ENCODE data around the gene AP2B1.

AP2B1 gene

DNA sequence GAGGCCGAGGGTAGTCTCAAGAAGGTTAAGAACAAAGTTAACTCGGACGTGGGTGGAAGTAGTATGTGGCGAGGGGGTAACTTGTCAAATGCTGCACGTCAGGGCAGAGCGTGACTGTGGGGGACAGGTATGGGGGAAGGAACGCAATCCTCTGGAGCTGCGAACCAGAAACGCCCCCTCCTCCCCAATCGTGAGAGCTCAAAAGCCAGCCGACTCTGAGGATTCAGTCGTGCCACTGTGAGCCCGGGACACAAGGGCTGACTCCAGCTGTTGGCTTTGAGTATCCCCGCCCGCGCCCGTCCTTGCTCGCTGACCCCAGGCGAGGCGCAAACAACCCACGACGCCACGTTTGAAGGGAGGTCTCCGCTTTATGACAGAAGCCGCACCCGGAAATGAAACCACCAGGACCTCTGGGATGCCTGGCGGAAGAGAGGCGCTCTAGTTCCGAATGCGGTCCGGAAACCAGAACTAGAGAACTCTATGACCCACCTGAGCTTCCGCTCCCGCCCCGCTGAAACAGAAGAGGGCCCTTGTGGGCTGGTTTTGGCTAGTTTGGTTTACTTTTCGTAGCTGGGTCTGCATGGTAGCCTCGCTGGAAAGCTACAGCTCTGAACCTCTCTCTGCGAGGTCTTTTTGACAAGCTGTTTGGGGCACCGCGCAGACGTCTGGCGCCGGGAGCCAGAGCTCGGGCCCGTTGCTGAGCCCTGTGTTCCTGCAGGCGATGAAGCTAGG is 8.8 kb upstream of the AP2B1 start, which contains the start of gene PEX12:
Gene PEX12, minus strand, starts transcription at position 375 of the 732 bp plus-strand sequence. CDS start 550 bp downstream, outside the sequence.
- CTCF ChIA-PET = interaction anchor here (0.6 to 2.2 kb wide), 13 partner anchors 9 to 327 kb away, joined by 3 to 7 read pairs (median 4); partner anchors contain the start of gene AP2B1
- Histone ChIP-seq H3K4me3 (ENCODE audit: low read depth, low read length) (peak within 1 kb of the TSS; percentile 88), H3K27ac (ENCODE audit: extremely low read depth, low read depth, low read length) (peak within 1 kb of the TSS; percentile 91), H3K4me1 (ENCODE audit: control insufficient read depth, insufficient read depth, low read length) (peaks cover 5% of the 10 kb centered on the region; the same call in 1 of the 2 replicates), H3K9me3 (ENCODE audit: control insufficient read depth, insufficient read depth, low read depth, low read length) (no peaks in the 10 kb centered on the region), H3K36me3 (ENCODE audit: control insufficient read depth in 2 of 2, insufficient read depth in 1 of 2, low read length in 2 of 2) (peaks cover 27 to 35% of the 10 kb centered on the region in 2 experiments)
- POLR2A ChIA-PET = interaction anchor here (0.5 to 4.5 kb wide), 24 partner anchors 8 to 1110 kb away, joined by 3 to 66 read pairs (median 3); partner anchors contain the start of genes AP2B1, CCT6B, RASL10B and SLFN11
- TF ChIP-seq YY2 (tag by site-specific recombination; IDR thresholded peaks at IDR 0.05) (0 out of 2 replicates have a peak, but pooled peaks have one; percentile 54), GFI1B (tag by site-specific recombination; IDR thresholded peaks at IDR 0.05) (no peak), ZBTB48 (tag by site-specific recombination; IDR thresholded peaks at IDR 0.05) (no peak), ZNF146 (tag by site-specific recombination; IDR thresholded peaks at IDR 0.05) (0 out of 2 replicates have a peak, but pooled peaks have one; percentile 2), ZNF768 (tag by site-specific recombination; IDR thresholded peaks at IDR 0.05) (no peak), OVOL3 (tag by site-specific recombination; IDR thresholded peaks at IDR 0.05) (no peak), ZNF707 (tag by site-specific recombination; IDR thresholded peaks at IDR 0.05) (no peak), ZNF830 (tag by site-specific recombination; IDR thresholded peaks at IDR 0.05; ENCODE audit: low read depth) (no peak), ZNF2 (tag by site-specific recombination; IDR thresholded peaks at IDR 0.05) (peak; percentile 54; the same call in 1 of the 2 replicates), ZNF341 (tag by site-specific recombination; IDR thresholded peaks at IDR 0.05; ENCODE audit: low read depth) (peak; percentile 53), ZNF791 (tag by site-specific recombination; IDR thresholded peaks at IDR 0.05) (no peak), KLF10 (tag by site-specific recombination; IDR thresholded peaks at IDR 0.05) (peak; percentile 33; the same call in 1 of the 2 replicates), ZNF585B (tag by site-specific recombination; IDR thresholded peaks at IDR 0.05) (no peak), ZNF529 (tag by site-specific recombination; IDR thresholded peaks at IDR 0.05; ENCODE audit: insufficient replicate concordance) (no peak), ZNF473 (tag by site-specific recombination; IDR thresholded peaks at IDR 0.05) (no peak), ZFP69B (tag by site-specific recombination; IDR thresholded peaks at IDR 0.05) (no peak), ZNF404 (tag by site-specific recombination; IDR thresholded peaks at IDR 0.05) (no peak), ZNF24 (tag by site-specific recombination; IDR thresholded peaks at IDR 0.05) (peak; percentile 80), ZNF23 (tag by site-specific recombination; IDR thresholded peaks at IDR 0.05; ENCODE audit: borderline replicate concordance) (no peak), ZNF292 (tag by site-specific recombination; IDR thresholded peaks at IDR 0.05; ENCODE audit: borderline replicate concordance, low read depth) (no peak), GLIS1 (tag by site-specific recombination; IDR thresholded peaks at IDR 0.05) (peak; percentile 57; the same call in 1 of the 2 replicates), ZIC2 (tag by site-specific recombination; IDR thresholded peaks at IDR 0.05) (peak; percentile 29), ZNF785 (tag by site-specific recombination; IDR thresholded peaks at IDR 0.05) (no peak), ZNF132 (tag by site-specific recombination; IDR thresholded peaks at IDR 0.05; ENCODE audit: borderline replicate concordance) (no peak), FEZF1 (tag by site-specific recombination; IDR thresholded peaks at IDR 0.05) (no peak), ZNF10 (tag by site-specific recombination; IDR thresholded peaks at IDR 0.05) (no peak)
- TF ChIP-seq, protein P1, sequence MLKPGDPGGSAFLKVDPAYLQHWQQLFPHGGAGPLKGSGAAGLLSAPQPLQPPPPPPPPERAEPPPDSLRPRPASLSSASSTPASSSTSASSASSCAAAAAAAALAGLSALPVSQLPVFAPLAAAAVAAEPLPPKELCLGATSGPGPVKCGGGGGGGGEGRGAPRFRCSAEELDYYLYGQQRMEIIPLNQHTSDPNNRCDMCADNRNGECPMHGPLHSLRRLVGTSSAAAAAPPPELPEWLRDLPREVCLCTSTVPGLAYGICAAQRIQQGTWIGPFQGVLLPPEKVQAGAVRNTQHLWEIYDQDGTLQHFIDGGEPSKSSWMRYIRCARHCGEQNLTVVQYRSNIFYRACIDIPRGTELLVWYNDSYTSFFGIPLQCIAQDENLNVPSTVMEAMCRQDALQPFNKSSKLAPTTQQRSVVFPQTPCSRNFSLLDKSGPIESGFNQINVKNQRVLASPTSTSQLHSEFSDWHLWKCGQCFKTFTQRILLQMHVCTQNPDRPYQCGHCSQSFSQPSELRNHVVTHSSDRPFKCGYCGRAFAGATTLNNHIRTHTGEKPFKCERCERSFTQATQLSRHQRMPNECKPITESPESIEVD (tag by site-specific recombination; IDR thresholded peaks at IDR 0.05) = no peak
- TF ChIP-seq, protein P2, sequence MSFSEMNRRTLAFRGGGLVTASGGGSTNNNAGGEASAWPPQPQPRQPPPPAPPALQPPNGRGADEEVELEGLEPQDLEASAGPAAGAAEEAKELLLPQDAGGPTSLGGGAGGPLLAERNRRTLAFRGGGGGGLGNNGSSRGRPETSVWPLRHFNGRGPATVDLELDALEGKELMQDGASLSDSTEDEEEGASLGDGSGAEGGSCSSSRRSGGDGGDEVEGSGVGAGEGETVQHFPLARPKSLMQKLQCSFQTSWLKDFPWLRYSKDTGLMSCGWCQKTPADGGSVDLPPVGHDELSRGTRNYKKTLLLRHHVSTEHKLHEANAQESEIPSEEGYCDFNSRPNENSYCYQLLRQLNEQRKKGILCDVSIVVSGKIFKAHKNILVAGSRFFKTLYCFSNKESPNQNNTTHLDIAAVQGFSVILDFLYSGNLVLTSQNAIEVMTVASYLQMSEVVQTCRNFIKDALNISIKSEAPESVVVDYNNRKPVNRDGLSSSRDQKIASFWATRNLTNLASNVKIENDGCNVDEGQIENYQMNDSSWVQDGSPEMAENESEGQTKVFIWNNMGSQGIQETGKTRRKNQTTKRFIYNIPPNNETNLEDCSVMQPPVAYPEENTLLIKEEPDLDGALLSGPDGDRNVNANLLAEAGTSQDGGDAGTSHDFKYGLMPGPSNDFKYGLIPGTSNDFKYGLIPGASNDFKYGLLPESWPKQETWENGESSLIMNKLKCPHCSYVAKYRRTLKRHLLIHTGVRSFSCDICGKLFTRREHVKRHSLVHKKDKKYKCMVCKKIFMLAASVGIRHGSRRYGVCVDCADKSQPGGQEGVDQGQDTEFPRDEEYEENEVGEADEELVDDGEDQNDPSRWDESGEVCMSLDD (tag by site-specific recombination; IDR thresholded peaks at IDR 0.05) = no peak
- TF ChIP-seq, protein P3, sequence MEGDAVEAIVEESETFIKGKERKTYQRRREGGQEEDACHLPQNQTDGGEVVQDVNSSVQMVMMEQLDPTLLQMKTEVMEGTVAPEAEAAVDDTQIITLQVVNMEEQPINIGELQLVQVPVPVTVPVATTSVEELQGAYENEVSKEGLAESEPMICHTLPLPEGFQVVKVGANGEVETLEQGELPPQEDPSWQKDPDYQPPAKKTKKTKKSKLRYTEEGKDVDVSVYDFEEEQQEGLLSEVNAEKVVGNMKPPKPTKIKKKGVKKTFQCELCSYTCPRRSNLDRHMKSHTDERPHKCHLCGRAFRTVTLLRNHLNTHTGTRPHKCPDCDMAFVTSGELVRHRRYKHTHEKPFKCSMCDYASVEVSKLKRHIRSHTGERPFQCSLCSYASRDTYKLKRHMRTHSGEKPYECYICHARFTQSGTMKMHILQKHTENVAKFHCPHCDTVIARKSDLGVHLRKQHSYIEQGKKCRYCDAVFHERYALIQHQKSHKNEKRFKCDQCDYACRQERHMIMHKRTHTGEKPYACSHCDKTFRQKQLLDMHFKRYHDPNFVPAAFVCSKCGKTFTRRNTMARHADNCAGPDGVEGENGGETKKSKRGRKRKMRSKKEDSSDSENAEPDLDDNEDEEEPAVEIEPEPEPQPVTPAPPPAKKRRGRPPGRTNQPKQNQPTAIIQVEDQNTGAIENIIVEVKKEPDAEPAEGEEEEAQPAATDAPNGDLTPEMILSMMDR (tag by site-specific recombination; IDR thresholded peaks at IDR 0.05) = peak; percentile 39; the same call in 1 of the 2 replicates
